ENCODE data around the gene ERVH48-1.
"Not testable (repeated sequence)": the region's sequence is repeated elsewhere in the genome, so short reads cannot be mapped to it uniquely, and the experiment has no call there.

The ERVH48-1 gene

DNA sequence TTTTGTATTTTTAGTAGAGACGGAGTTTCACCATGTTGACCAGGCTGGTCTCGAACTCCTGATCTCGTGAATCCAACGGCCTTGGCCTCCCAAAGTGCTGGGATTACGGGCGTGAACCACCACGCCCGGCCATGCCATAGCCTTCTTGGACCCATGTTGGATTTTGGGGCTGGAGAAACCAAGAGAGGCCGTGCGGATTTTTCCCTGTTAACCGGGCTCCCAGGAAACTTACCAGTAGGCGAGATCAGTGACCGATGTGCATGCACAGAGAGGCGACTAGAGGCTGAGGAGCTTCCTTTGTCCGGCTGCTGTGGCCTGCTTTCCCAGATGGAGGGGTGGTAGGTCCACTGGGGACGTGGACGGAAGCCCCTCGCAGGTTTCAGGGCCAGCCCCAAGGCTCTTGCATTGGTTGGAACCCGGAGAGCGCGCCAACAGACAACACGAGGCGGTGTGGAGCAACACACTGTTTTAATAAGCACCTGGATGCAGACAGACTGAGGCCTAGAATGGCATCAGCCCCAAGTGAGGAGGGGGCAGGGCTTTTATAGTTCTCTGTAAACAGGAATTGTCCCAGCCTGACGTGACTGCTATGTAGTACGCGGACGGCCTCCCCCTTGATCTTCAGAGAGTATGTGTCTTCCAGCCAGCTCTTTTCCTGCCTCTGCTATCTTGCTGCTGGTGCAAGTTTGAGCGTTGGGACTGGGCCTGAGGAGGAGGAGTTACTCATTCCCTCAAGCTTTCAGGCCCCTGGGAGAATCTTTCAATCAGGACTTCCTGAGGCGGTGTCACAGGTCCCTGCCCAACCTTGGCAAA, at the start of gene ERVH48-1:
TSS of gene ERVH48-1 (minus strand) at position 517 of the 813 bp plus-strand sequence. CDS start 6,624 bp downstream, outside the sequence.
- no peak for DNase-seq (ENCODE audit: low read depth)

DNA sequence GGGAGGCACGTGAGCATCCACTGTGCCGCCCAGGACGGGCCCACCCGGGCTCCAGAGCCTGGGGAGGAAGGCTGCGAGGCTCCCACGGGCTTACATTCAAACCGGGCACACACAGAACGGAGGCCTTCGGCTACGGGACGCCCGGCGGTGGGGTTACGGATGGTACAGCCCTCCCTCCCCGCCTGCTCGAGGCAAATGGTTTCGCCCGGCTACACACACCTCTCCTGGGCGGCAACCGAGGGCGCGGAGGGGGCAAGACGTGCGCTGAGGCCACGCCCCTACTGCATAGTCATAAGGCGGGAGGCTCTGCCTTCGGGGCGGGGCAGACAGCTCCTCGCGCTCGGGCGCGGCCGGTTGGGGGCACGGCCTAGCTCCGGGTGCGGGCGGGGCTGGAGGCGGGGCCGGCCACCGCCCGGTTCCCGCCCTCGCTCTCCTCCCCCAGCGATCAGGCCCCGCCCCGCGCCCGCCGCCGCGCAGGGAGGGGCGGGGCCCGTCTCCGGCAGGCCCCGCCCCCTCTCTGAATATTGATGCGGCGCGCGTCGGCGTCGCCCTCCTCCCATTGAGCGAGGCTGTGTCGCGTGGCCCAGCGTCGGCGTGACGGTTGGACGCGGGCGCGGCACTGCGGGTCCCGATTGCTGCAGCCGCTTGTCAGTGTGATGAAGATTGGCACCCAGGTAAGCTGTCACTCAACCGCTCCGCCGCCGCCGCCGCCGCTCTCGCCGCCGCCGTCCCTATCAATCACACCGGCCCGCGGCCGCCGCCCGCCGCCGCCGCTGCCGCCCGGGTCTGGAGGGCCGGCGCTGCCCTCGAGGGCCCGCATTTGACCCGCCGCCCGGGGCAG, 48.8 kb upstream of the ERVH48-1 start, which contains the start of gene PKNOX1:
TSS of gene PKNOX1 (plus strand) at position 572 of the 841 bp plus-strand sequence. CDS start 29,820 bp downstream, outside the sequence.
- peak; percentile 87 for DNase-seq (ENCODE audit: low read depth)

DNA sequence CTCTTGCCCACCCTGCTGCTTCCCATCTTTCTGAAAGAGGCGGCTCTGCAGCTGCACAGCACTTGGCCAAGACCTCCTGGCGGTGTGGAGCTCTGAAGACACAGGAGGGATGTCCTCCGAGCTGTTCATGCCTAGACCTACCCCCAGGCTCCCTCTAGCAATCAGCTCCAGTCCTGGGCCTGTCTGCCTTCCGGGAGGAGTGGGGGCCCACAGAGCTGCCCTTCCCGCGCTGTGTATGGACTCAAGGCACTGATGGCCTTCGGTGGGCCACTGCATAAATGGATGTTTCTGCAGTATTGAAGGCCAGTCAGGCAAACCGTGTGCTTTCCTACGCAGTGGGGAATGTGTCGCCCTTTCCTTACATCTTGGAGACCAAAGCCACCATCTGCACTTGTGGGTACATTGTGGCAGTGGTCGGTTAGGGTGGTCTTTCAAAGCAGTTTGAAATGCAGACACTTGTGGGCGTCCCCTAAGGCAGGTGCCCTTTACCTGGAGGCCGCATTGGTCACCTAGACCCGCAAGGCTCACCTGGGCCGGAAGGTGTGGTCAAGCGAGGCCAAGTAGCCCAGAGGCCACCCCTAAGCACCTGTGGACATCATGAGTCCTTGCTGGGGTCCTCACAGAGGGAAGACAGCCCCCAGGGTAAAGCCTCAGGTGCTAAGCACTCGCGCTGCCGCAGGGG, 48.0 kb upstream of the ERVH48-1 start:
- no peak for DNase-seq (ENCODE audit: low read depth)

DNA sequence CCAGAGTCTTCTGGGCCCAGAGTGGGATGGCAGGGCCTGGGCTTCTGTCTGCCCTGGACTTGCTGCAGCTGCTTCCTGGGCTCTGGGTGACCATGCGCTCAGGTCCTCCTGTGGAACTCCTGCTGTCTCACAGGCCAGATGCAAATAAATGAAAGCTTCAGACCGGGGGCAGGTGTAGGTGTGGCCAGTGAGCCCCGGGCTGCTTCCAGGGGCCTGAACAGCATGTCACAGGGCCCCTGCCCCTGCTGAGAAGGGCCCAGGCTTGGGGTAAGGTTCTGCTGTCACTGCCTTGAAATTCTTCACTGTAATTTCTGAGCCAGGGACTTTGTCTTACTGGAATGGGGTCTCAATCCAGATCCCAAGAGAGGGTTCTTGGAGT, 46.5 kb upstream of the ERVH48-1 start:
- no peak for DNase-seq (ENCODE audit: low read depth)

DNA sequence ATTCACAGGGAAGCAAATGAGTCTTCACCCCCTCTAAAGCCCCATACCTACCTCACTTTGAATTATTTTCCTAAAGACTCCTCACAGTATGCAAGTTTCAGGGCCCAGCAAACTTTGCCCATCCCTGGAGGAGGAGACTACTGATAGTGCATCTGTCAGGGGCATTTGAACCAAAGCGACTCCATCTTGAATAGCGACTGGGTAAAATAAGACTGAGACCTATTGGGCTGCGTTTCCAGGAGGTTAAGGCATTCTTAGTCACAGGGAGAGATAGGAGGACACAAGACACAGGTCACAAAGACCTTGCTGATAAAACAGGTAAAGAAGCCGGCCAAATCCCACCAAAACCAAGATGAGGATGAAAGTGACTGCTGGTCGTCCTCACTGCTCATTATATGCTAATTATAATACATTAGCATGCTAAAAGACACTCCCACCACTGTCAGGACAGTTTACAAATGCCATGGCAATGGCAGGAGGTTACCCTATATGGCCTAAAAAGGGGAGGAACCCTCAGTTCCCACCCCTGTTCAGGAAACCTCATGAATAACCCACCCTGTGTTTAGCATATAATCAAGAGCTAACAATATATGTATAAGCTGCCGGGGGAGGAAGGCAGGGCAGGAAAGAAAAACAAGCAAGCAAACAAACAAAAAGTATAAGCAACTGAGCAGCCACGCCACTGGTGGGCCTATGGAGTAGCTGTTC, 45.7 kb upstream of the ERVH48-1 start:
- no peak for DNase-seq (ENCODE audit: low read depth)

DNA sequence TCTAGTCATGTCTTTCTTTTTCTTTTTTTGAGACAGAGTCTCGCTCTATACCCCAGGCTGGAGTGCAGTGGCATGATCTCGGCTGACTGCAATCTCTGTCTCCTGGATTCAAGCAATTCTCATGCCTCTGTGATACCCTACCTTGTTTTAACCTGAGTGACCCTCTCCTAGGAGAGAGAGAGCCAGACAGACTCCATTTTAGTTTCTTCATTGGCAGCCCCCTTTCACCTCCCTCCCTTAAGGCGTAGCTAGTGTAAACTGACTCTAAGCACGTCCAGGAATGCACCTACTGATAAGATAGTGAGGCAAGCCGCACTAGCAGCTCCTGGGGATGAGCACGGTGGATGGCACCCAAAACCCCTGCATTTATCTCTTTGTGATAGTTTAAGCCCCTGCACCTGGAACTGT, 43.8 kb upstream of the ERVH48-1 start:
- no peak for DNase-seq (ENCODE audit: low read depth)

DNA sequence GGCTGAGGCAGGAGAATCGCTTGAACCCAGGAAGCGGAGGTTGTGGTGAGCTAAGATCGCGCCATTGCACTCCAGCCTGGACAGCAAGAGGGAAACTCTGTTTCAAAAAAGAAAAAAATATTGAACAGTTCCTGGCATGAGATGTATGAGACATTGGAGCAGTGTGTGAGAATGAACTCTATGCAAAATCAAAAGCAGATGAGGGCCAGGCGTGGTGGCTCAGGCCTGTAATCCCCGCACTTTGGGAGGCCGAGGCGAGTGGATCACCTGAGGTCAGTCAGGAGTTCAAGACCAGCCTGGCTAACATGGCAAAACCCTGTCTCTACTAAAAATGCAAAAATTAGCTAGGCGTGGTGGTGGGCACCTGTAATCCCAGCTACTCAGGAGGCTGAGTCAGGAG, 42.2 kb upstream of the ERVH48-1 start:
- DNase-seq (ENCODE audit: low read depth) = not testable (repeated sequence)

DNA sequence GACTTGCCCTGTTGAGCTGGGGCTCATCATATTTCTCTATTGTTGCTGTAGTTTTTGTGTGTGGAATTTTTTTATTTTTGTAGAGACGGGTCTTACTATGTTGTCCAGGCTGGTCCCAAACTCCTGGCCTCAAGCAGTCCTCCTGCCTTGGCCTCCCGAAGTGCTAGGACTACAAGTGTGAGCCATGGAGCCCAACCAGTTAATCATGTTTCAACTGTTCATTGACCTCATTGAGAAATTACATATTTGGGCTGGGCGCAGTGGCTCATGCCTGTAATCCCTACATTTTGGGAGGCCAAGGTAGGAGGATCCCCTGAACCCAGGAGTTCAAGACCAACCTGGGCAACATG, 39.8 kb upstream of the ERVH48-1 start:
- no peak for DNase-seq (ENCODE audit: low read depth)

DNA sequence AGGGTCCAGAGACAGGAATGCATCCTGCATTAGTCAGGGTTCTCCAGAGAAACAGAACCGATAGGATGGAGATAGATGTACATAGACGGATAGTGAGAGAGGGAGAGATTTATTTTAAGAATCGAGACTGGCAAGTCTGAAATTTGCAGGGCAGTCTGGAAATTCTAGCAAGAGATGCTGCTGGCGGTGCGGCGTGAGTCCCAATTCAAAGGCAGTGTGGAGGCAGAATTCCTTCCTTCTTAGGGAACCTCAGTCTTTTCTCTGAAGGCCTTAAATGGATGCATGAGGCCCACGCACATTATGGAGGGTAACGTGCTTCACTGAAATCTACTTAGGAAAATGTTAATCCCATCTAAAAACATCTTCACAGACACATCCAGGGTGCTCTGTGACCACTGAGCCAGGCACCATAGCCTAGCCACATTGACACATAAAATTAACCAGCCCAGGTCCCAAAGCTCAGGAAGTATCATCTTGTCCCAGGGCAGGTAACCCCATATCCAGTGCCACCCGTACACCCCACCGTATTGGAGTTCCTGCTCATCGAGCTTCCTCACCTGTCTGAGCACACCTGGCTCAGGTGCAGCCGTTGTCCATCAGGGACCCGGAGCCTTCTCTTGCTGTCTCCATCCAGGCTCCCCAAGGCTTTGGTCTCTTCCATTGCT, 39.2 kb upstream of the ERVH48-1 start:
- no peak for DNase-seq (ENCODE audit: low read depth)

DNA sequence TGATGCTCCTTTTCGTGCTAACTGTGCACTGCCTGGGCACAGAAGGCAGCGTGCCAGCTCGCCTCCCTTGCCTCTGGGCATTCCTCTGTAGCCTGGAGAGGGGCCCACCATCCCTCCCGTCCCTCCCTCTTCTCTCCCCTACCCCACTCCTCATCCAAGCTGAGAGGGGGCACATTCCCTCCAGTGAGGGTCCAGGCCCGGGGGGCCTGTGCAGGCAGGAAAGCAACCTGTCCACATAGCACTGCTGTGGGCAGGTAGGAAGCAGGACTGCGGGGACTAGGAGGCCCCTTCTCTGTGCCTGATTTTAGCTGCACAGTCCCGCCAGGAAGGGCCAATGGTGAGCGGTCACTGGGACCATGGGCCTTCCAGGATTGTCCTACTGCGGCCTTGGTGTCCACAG, 38.7 kb upstream of the ERVH48-1 start:
- no peak for DNase-seq (ENCODE audit: low read depth)

DNA sequence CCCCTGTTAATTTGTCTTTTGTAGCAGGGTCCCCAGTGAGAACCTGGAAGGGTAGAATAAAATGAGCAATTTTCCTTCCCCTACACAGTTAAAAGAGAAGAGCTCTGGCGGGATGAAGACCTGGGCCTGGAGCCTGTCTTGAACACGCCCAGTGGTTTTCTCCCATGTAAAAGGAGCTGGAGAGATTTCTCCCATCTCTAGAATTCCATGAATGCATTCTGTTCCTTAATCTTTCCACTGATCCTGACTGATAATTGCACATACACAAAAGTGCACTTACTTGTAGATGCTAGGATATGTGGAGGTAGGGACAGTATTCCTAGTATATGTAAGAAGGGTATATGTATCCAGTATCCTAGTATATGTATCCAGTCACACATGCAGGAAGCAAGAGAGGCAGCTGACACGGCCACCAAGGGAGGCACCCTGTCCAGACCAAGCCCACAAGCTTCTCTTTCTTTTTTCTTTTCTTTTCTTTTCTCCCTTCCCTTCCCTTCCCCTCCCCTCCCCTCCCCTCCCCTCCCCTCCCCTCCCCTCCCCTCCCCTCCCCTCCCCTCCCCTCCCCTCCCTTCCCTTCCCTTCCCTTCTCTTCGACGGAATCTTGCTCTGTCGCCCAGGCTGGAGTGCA, 37.1 kb upstream of the ERVH48-1 start:
- DNase-seq (ENCODE audit: low read depth) = no peak

DNA sequence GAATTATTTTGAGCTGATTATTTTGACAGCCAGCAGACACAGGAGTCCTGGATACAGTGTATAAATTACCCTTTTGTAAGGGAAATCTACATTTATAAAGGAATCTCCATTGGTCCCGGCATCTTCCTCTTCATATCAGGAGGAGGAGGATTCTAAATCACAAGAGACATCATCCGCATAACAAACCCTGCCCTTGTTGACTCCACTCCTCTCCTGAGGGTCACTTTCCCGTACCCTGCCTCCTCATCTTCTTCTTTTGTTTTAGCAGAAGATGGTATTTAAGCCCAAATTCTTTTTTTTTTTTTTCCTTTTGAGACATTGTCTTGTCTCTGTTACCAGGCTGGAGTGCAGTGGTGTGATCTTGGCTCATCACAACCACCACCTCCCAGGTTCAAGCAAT, 34.3 kb upstream of the ERVH48-1 start:
- DNase-seq (ENCODE audit: low read depth) = no peak

DNA sequence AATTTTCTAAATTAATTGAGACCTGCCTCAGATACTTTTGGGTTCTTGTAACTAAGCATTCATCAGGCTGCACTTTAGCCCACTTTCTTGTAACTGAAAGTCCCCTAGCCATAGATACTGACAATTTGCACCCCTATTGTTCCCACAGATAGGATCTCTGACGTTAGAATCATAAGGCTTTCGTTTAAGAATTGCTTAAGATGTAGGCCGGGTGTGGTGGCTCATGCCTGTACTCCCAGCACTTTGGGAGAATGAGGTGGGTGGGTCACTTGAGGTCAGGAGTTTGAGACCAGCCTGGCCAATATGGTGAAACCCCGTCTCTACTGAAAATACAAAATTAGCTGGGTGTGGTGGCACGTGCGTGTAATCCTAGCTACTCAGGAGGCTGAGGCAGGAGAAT, 32.7 kb upstream of the ERVH48-1 start:
- not testable (repeated sequence) for DNase-seq (ENCODE audit: low read depth)

DNA sequence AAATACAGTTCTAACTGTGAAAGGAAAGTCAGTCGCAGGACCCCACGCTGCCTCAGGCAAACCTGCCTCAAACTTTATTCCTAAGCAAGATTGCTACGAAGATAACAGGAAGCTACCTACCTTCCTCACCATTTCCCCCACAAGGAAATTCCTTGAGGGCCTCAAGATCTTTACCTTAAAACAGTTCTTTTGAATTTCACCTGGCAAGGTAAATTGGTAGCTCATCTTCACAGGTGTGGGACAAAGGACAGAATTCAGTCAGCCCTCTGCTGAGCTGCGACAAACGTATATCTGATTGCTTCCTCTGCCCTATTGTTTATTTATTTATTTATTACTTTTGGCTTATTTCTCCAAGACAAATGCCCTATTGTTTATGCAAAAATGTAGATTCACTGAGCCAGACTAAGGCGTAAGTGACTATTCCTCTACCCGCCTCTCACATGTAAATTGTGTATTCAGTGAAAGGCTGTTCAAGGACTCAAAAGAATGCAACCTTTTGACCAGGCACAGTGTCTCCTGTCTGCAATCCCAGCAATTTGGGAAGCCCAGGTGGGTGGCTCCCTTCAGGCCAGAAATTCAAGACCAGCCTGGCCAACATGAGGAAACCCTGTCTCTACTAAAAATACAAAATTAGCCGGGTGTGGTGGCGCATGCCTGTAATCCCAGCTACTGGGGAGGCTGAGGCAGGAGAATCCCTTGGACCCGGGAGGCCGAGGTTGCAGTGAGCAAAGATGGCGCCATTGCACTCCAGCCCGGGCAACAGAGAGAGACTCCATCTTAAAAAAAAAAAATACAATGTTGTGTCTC, 31.6 kb upstream of the ERVH48-1 start:
- no peak for DNase-seq (ENCODE audit: low read depth)

DNA sequence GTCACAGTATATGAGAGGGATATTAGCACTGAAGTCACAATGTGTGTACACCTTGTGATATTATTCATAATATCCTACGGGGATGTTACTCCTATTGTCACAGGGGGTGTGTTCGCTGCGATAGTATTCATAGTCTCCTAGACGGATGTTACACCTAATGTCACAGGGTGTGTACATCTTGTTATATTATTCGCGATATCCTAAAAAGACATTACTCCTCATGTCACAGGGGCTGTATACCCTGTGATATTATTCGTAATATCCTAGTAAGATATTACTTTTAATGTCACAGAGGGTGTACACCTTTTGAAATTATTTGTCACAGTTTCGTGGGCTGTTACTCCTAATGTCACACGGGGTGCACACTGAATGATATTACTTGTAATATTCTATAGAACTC, 25.8 kb upstream of the ERVH48-1 start:
- not testable (repeated sequence) for DNase-seq (ENCODE audit: low read depth)

DNA sequence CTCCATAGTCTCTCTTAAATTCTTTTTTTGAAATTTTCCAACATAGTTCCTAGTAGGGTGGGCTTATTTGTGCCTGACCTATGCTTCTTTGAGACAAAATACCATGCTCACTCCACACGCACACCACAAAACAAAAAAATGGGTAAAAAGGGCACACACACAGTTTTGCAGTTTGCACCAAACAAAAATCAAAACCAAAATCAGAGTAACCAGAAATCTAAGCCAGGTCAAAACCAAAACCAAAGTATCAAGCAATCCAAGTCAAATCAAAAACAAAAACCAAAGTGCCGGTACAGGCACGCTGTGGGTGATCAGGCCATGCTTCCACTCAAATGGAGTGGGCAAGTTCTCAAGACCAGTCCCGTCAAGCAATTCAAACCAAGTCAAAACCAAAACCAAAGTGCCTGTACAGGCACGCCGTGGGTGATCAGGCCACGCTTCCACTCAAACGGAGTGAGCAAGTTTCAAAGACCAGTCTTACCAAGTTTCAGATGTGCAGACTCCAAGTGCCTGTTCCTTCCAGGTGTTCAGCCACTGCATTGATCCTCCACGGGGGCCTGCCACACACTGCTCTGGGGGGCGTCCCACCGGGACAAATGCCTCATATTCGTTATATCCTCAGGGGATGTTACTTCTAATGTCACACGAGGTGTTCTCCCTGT, 23.8 kb upstream of the ERVH48-1 start:
- not testable (repeated sequence) for DNase-seq (ENCODE audit: low read depth)

DNA sequence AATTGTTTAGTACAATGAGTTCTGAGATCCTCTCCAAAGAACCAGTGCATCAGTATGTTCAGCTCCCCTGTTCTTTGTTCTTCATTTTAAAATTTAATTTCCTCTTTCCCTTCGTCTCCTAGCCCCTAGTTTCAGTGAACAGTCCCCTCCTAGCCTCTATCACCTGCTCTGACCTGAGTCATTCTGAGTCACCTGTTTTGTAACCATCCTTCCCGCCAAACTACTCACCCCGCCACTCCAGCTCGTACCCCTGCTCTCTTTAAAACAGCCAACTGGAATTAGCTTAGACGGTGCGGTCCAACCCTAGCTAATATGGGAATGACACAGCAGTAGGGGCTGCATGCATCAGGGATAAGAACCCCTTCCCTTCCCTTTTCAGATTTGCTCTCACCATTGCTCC, 16.8 kb upstream of the ERVH48-1 start:
- DNase-seq (ENCODE audit: low read depth) = no peak

DNA sequence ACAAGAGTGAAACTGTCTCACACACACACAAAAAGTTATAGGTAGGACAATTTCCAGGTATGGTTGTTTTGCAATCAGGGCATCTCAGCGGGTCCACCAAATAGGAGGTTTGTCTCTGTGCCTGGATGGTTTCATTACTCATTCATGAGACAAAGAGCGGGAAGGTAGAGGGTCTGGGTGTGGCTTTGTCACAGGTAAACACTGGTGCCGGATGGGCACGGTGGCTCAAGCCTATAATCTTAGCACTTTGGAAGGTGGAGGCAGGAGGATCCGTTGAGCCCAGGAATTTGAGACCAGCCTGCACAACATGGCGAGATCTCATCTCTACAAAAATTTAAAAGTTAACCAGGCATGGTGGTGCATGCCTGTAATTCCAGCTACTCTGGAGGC, 16.3 kb upstream of the ERVH48-1 start:
- no peak for DNase-seq (ENCODE audit: low read depth)

DNA sequence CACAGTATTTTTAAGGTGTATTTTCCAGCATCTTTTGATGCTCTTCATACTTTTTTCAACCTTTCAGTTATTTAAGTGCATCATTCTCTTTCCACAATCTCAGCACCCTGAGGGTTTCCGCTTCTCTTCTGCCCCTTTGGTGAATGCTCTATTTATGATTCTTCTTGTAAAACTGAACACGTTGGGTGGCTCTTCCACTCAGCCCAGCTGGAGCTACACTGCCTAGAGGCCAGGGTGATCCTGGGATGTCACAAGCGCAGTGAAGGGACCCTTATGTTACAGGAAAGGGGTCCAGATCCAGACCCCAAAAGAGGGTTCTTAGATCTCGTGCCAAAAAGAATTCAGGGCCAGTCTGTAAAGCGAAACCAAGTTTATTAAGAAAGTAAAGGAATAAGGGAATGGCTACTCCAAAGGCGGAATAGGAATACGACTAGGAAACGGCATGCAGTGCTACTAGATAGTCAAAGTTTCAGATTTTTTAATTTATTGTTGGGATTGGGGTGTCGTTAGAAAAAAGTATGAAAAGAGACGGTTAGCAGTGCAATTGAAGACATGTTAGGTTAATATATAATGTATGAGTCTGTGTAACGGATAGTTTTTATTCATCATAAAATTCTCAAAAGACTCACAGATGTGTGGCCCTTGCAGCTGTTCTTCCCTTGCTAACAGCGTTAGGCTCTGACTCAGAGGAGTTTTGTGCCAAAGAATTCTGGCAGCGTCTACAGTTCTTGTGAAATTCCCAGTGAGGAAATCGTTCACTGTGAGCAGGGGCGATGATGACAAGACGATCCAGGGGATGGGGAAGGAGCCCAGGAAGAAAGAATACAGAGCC, 14.4 kb upstream of the ERVH48-1 start:
- DNase-seq (ENCODE audit: low read depth) = peak; percentile 97

Measured in HS-5 (cell line).